ENCODE measurements around the gene GLTP. TPM values are rescaled to one million over a fixed set of nuclear protein-coding genes. Genes with fewer than 3 reads are reported as not detected.

The GLTP gene
- total and polyA plus RNA-seq, 2 experiments from 2014 or later: 20.5 to 24.9 TPM

DNA sequence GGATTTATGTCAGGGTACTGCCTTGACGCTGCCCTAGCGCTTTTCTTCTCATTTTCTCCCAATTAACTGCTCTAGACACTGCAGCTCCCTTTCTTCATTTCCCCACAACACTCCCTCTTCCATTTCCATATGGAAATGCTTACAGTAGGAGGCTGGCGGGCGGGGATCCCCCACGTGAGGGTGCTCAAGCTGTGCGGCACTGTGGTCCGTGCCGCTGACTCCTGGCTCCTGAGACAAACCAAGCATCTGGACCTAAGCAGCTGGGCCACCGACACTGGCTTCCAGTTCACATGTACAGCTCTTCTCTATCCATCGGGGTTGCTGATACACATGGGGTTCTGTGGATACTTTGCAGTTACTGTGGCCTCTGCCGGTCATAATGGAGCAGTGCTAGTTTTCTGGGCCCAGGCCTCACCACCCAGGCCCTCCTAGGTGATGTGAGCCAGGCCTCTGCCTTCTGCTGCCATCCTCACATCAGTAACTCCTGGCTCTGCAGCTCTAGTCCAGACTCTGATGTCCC is 40.0 kb upstream of the GLTP start:
- Histone ChIP-seq H3K9me3 (ENCODE audit: low read depth) (no peaks in the 10 kb centered on the region), H3K27ac (no peak overlapping the region), H3K4me1 (ENCODE audit: low read depth) (peaks cover 2% of the 10 kb centered on the region), H3K27me3 (no peaks in the 10 kb centered on the region), H3K36me3 (peaks cover 33% of the 10 kb centered on the region), H3K4me3 (no peak overlapping the region)
- TF ChIP-seq CTCF (IDR thresholded peaks at IDR 0.05; ENCODE audit: low read depth, low read length): no peak
- DNase-seq (ENCODE audit: low read depth in 1 of 2, low spot score in 1 of 2): no peak

GRCh38 chr12:109919456-109919855 is 39.1 kb upstream of the GLTP start:
- no peaks in the 10 kb centered on the region for H3K4me1 ChIP-seq (ENCODE audit: low read depth)
- no peak overlapping the region for H3K27ac ChIP-seq
- H3K4me3 ChIP-seq: no peak overlapping the region
- no peak for TF ChIP-seq CTCF (IDR thresholded peaks at IDR 0.05; ENCODE audit: low read depth, low read length)
- H3K9me3 ChIP-seq (ENCODE audit: low read depth): no peaks in the 10 kb centered on the region
- DNase-seq (ENCODE audit: low read depth in 1 of 2, low spot score in 1 of 2): no peak
- no peaks in the 10 kb centered on the region for H3K27me3 ChIP-seq
- H3K36me3 ChIP-seq: peaks cover 41% of the 10 kb centered on the region

- Histone ChIP-seq H3K36me3 (peaks cover 44% of the 10 kb centered on the region), H3K4me3 (no peak overlapping the region), H3K27me3 (no peaks in the 10 kb centered on the region), H3K4me1 (ENCODE audit: low read depth) (no peaks in the 10 kb centered on the region), H3K9me3 (ENCODE audit: low read depth) (no peaks in the 10 kb centered on the region), H3K27ac (no peak overlapping the region)
- no peak for DNase-seq (ENCODE audit: low read depth in 1 of 2, low spot score in 1 of 2)
- no peak for TF ChIP-seq CTCF (IDR thresholded peaks at IDR 0.05; ENCODE audit: low read depth, low read length)
Observed at GRCh38 chr12:109916045-109916444, 35.7 kb upstream of the GLTP start.

- Histone ChIP-seq H3K27me3 (no peaks in the 10 kb centered on the region), H3K4me3 (no peak overlapping the region), H3K9me3 (ENCODE audit: low read depth) (no peaks in the 10 kb centered on the region), H3K36me3 (peaks cover 44% of the 10 kb centered on the region), H3K27ac (no peak overlapping the region), H3K4me1 (ENCODE audit: low read depth) (no peaks in the 10 kb centered on the region)
- TF ChIP-seq CTCF (IDR thresholded peaks at IDR 0.05; ENCODE audit: low read depth, low read length): no peak
- no peak for DNase-seq (ENCODE audit: low read depth in 1 of 2, low spot score in 1 of 2)
Observed at GRCh38 chr12:109915171-109916040, 35.1 kb upstream of the GLTP start.

GRCh38 chr12:109914461-109914860 is 34.1 kb upstream of the GLTP start:
- Histone ChIP-seq H3K36me3 (peaks cover 41% of the 10 kb centered on the region), H3K9me3 (ENCODE audit: low read depth) (no peaks in the 10 kb centered on the region), H3K4me1 (ENCODE audit: low read depth) (no peaks in the 10 kb centered on the region), H3K4me3 (no peak overlapping the region), H3K27ac (no peak overlapping the region), H3K27me3 (no peaks in the 10 kb centered on the region)
- TF ChIP-seq CTCF (IDR thresholded peaks at IDR 0.05; ENCODE audit: low read depth, low read length): no peak
- no peak for DNase-seq (ENCODE audit: low read depth in 1 of 2, low spot score in 1 of 2)
